ENCODE measurements around the gene CARD14.

CARD14 gene

DNA sequence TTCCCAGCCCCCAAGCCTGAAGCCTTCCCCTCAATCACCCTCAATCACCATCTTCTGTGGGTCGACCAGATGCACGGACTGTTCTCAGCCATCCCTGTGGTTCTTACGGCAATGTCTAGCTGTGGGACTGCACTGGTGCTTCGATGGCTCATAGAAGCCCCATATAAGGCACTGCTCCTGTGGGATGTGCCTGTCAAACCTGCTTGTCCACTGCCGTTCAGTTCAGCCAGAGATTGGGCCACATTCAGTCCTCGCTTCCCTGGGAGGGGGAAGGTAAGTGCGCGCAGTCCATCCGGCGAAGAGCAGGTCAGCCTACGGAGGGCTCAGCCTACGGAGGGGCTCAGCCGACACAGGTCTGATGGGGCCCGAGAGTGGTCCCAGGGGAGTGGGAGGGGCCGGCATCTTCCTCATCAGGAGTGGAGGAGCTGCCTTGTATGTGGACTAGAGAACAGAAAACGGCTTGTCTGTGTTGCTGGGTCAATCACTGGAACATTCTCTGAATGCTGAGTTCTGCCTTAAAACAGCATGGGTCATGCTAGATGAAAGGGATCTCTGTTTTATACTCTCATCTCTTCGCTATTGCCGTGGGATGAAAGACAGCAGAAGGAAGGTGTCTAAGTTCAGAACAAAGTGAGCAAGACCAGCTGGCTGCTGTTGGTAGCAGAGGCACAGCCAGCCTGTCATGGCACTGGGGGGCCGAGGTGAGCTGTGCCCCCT, at the start of gene CARD14:
TSS of gene CARD14 (plus strand) at position 247 of the 717 bp plus-strand sequence. CDS start 11,409 bp downstream, outside the sequence.
- H3K27me3 ChIP-seq (ENCODE audit: control insufficient read depth in 1 of 2, insufficient read depth in 2 of 2, low read length in 2 of 2) = no peaks in the 10 kb centered on the region
- no peak within 1 kb of the TSS for H3K4me3 ChIP-seq (ENCODE audit: low read depth in 1 of 2, low read length in 2 of 2)
- no peak within 1 kb of the TSS for H3K27ac ChIP-seq (ENCODE audit: low read depth, low read length)
- no peaks in the 10 kb centered on the region for H3K36me3 ChIP-seq (ENCODE audit: insufficient read depth, low read length)
- no peaks in the 10 kb centered on the region for H3K4me1 ChIP-seq (ENCODE audit: insufficient read depth, low read length)
- H3K9me3 ChIP-seq (ENCODE audit: low read length) = no peaks in the 10 kb centered on the region
- H3K9ac ChIP-seq (ENCODE audit: low read length) = no peak within 1 kb of the TSS

DNA sequence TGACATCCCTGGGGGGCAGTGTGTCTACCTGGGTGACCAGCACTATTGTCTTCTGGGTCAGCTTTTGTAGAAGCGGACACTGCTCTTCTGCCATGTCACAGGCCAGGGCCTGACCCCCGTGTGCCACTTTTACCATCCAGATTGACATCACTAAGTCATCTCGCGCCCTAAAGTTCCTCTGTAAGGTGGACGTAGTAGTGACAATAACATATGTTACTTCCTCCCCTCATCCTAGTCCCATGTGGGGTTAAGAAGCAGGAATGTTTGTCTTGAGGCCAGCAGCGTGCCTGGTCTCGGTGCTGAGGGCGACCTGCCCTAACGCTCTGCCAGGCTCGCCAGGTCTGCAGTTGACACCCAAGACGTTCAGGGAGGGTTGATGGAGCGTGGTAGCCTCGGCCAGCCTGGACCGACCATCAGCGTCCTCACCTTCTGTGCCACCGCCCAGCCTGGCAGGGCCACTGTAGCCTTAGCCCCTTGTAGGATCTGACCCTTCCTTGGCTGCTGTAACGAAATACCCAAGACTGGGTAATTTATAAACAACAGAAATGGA, 47.7 kb upstream of the CARD14 start:
- Histone ChIP-seq H3K27ac (ENCODE audit: low read depth, low read length) (no peak overlapping the region), H3K9ac (ENCODE audit: low read length) (no peak overlapping the region), H3K4me1 (ENCODE audit: insufficient read depth, low read length) (no peaks in the 10 kb centered on the region), H3K4me3 (ENCODE audit: low read depth in 1 of 2, low read length in 2 of 2) (no peak overlapping the region), H3K9me3 (ENCODE audit: low read length) (no peaks in the 10 kb centered on the region), H3K36me3 (ENCODE audit: insufficient read depth, low read length) (no peaks in the 10 kb centered on the region), H3K27me3 (ENCODE audit: control insufficient read depth in 1 of 2, insufficient read depth in 2 of 2, low read length in 2 of 2) (peaks cover 0 to 6% of the 10 kb centered on the region in 2 donors)

DNA sequence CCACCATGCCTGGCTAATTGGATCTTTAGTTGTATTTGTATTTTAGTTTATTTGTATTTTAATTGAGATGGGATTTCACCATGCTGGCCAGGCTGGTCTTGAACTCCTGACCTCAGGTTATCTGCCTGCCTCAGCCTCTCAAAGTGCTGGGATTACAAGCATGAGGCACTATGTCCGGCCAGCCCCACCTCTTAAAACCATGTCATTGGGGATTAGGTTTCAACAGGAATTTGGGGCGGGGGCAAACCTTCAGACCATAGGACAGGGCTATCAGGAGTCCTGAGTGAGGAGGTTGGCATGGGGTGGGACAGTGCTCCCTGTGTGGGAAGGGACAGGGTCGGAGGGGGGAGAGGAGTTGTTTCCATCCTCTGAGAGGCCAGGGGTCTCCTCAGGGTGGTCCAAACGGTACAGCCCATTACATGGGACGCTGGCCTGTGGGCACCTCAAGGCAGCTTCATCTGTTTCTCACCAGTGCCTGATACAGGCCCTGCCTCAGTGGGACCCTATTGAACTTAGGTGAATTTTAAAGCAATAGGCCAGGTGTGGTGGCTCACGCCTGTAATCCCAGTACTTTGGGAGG, 46.8 kb upstream of the CARD14 start:
- H3K36me3 ChIP-seq (ENCODE audit: insufficient read depth, low read length) = no peaks in the 10 kb centered on the region
- H3K9me3 ChIP-seq (ENCODE audit: low read length) = no peaks in the 10 kb centered on the region
- H3K4me3 ChIP-seq (ENCODE audit: low read depth in 1 of 2, low read length in 2 of 2) = no peak overlapping the region
- no peaks in the 10 kb centered on the region for H3K4me1 ChIP-seq (ENCODE audit: insufficient read depth, low read length)
- peaks cover 0 to 6% of the 10 kb centered on the region in 2 donors for H3K27me3 ChIP-seq (ENCODE audit: control insufficient read depth in 1 of 2, insufficient read depth in 2 of 2, low read length in 2 of 2)
- no peak overlapping the region for H3K9ac ChIP-seq (ENCODE audit: low read length)
- no peak overlapping the region for H3K27ac ChIP-seq (ENCODE audit: low read depth, low read length)

DNA sequence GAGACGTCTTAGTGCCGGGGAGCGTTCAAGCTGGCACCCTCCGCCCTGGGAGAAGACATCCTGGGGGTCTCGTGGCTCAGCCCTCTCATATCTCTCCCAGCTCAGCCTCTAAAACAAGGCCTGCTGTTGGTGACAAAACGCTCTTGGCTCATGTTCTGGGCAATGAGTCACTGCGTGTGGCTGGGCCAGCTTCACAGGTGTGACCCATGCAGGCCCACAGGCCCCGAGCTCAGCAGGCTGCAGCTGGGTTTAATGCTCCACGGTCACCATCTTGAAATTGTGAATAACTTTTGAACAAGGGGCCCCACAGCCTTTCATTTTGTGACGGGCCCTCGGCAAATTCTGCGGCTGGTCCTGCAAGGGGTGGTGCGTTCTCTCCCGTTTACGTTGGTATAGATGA, 46.0 kb upstream of the CARD14 start:
- Histone ChIP-seq H3K27me3 (ENCODE audit: control insufficient read depth in 1 of 2, insufficient read depth in 2 of 2, low read length in 2 of 2) (peaks cover 0 to 6% of the 10 kb centered on the region in 2 donors), H3K36me3 (ENCODE audit: insufficient read depth, low read length) (no peaks in the 10 kb centered on the region), H3K4me1 (ENCODE audit: insufficient read depth, low read length) (no peaks in the 10 kb centered on the region), H3K9ac (ENCODE audit: low read length) (no peak overlapping the region), H3K27ac (ENCODE audit: low read depth, low read length) (no peak overlapping the region), H3K9me3 (ENCODE audit: low read length) (no peaks in the 10 kb centered on the region), H3K4me3 (ENCODE audit: low read depth in 1 of 2, low read length in 2 of 2) (no peak overlapping the region)

DNA sequence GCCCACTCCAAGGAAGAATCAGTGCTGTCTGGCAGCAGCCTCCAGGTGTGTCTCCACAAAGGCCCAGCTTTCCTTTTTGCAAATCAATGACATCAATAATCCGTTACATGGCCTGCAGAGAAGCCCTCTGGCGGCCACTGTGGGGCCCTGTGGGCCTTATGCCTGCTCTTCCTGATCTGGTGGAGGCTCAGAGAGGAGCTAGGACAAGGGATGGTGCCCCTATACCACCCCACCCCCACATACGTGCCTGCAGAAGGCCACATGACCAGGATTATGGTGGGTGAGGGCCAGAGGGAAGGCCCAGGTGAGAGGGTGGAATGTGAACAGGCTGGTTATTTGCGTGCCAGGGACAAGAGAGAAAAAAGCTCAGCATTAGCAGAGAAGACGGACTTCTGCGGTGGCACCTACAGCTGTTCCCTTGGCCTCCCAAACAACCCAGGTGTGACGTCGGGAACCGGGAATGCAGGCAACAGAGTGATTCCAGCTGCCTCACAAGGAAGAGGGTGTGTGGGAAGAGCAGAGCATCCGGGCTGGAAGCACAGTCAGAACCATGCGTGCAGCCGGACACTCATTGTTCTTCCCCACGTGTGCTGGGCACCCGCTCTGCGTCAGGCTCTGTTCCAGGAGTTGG, 45.4 kb upstream of the CARD14 start:
- Histone ChIP-seq H3K27me3 (ENCODE audit: control insufficient read depth in 1 of 2, insufficient read depth in 2 of 2, low read length in 2 of 2) (peaks cover 0 to 6% of the 10 kb centered on the region in 2 donors), H3K9ac (ENCODE audit: low read length) (no peak overlapping the region), H3K36me3 (ENCODE audit: insufficient read depth, low read length) (no peaks in the 10 kb centered on the region), H3K9me3 (ENCODE audit: low read length) (no peaks in the 10 kb centered on the region), H3K4me3 (ENCODE audit: low read depth in 1 of 2, low read length in 2 of 2) (no peak overlapping the region), H3K4me1 (ENCODE audit: insufficient read depth, low read length) (no peaks in the 10 kb centered on the region), H3K27ac (ENCODE audit: low read depth, low read length) (no peak overlapping the region)

DNA sequence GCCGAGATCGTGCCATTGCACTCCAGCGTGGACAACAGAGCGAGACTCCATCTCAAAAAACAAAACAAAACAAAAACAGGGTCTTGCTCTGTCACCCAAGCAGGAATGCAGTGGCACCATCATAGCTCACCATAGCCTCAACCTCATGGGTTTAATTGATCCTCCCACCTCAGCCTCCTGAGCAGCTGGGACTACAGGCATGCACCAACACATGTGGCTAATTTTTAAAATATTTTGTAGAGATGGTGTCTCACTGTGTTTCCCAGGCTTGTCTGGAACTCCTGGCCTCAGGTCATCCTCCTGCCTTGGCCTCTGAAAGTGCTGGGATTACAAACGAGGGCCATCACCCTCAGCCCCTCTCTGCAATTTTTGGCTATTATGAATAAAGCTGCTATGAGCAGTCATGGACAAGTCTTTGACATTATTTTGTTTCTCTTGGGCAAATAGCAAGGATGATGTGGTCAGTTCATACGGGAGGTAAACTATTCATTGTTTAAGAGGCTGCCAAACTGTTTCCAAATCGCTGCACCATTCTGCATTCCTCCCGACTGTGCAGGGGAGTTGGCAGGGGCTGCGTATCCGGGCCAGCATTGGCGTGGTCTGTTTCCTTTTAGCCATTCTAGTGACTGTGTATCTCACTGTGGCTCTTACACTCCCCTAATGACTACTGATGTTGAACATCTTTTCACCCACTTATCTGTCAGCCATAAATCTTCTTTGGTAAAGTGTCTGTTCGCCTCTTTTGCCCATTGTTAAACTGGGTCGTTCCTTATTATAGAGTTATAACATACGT, 44.0 kb upstream of the CARD14 start:
- H3K4me1 ChIP-seq (ENCODE audit: insufficient read depth, low read length) = no peaks in the 10 kb centered on the region
- H3K9ac ChIP-seq (ENCODE audit: low read length) = no peak overlapping the region
- H3K27ac ChIP-seq (ENCODE audit: low read depth, low read length) = no peak overlapping the region
- peaks cover 0 to 6% of the 10 kb centered on the region in 2 donors for H3K27me3 ChIP-seq (ENCODE audit: control insufficient read depth in 1 of 2, insufficient read depth in 2 of 2, low read length in 2 of 2)
- H3K9me3 ChIP-seq (ENCODE audit: low read length) = no peaks in the 10 kb centered on the region
- H3K4me3 ChIP-seq (ENCODE audit: low read depth in 1 of 2, low read length in 2 of 2) = no peak overlapping the region
- H3K36me3 ChIP-seq (ENCODE audit: insufficient read depth, low read length) = no peaks in the 10 kb centered on the region

DNA sequence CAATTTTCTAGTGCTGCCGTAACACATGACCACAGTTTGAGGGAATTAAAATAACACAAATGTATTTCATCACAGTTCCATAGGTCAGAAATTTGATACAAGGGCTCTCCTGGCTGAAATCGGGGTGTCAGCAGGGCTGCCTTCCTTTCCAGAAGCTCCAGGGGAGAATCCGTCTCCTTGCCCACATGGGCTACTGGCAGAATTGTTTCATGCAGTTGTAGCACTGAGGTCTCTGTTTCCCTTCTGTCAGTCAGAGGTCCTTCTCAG, 43.4 kb upstream of the CARD14 start:
- no peaks in the 10 kb centered on the region for H3K9me3 ChIP-seq (ENCODE audit: low read length)

DNA sequence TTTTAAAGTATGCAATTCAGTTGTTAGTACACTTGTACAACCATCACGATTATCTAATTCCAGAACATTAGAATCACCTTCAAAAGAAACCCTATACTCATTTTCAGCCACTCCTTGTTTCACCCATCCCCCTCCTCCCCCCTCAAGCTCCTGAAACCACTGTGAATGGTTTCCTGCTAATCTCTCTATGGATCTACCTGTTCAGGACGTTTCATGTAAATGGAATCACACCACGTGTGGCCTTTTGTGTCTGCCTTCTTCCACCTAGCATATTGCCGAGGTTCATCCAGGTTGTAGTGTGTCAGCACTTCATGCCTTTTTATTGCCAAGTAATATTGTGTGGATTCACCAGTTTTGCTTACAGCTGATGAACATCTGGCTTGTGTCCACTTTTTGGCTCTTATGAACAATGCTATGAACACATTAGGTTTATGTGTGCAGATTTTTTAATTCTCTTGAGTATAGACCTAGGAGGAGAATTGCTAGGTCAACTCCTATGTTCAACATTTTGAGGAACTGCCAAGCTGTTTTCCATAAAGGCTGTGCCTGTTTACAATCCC, 40.7 kb upstream of the CARD14 start:
- Histone ChIP-seq H3K4me1 (ENCODE audit: insufficient read depth, low read length) (no peaks in the 10 kb centered on the region), H3K36me3 (ENCODE audit: insufficient read depth, low read length) (peaks cover 7% of the 10 kb centered on the region), H3K4me3 (ENCODE audit: low read depth in 1 of 2, low read length in 2 of 2) (no peak overlapping the region), H3K27me3 (ENCODE audit: control insufficient read depth in 1 of 2, insufficient read depth in 2 of 2, low read length in 2 of 2) (peaks cover 0 to 6% of the 10 kb centered on the region in 2 donors), H3K9me3 (ENCODE audit: low read length) (no peaks in the 10 kb centered on the region), H3K9ac (ENCODE audit: low read length) (no peak overlapping the region), H3K27ac (ENCODE audit: low read depth, low read length) (no peak overlapping the region)

More for the DNA sequence above, 43.4 kb upstream of the CARD14 start:
- no peaks in the 10 kb centered on the region for H3K36me3 ChIP-seq (ENCODE audit: insufficient read depth, low read length)
- H3K9ac ChIP-seq (ENCODE audit: low read length) = no peak overlapping the region
- H3K4me3 ChIP-seq (ENCODE audit: low read depth in 1 of 2, low read length in 2 of 2) = no peak overlapping the region
- no peaks in the 10 kb centered on the region for H3K4me1 ChIP-seq (ENCODE audit: insufficient read depth, low read length)
- peaks cover 0 to 6% of the 10 kb centered on the region in 2 donors for H3K27me3 ChIP-seq (ENCODE audit: control insufficient read depth in 1 of 2, insufficient read depth in 2 of 2, low read length in 2 of 2)
- H3K27ac ChIP-seq (ENCODE audit: low read depth, low read length) = no peak overlapping the region

DNA sequence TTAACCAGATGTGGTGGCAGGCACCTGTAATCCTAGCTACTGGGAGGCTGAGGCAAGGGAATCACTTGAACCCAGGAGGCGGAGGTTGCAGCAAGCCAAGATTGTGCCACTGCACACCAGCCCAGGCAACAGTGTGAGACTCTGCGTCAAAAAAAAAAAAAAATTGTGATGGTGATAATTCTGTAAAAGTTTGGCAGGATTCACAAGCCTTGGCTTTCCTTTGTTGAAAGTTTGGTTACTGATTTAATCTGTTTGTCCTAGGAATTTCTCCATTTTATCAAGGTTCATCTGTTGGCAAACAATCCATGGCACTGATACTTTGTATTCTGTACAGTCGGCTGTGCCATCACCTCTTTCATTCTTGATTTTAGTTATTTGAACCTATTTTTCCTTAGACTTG, 38.8 kb upstream of the CARD14 start:
- Histone ChIP-seq H3K4me3 (ENCODE audit: low read depth in 1 of 2, low read length in 2 of 2) (no peak overlapping the region), H3K9me3 (ENCODE audit: low read length) (no peaks in the 10 kb centered on the region), H3K27me3 (ENCODE audit: control insufficient read depth in 1 of 2, insufficient read depth in 2 of 2, low read length in 2 of 2) (no peaks in the 10 kb centered on the region), H3K4me1 (ENCODE audit: insufficient read depth, low read length) (no peaks in the 10 kb centered on the region), H3K36me3 (ENCODE audit: insufficient read depth, low read length) (peaks cover 17% of the 10 kb centered on the region), H3K9ac (ENCODE audit: low read length) (no peak overlapping the region), H3K27ac (ENCODE audit: low read depth, low read length) (no peak overlapping the region)

DNA sequence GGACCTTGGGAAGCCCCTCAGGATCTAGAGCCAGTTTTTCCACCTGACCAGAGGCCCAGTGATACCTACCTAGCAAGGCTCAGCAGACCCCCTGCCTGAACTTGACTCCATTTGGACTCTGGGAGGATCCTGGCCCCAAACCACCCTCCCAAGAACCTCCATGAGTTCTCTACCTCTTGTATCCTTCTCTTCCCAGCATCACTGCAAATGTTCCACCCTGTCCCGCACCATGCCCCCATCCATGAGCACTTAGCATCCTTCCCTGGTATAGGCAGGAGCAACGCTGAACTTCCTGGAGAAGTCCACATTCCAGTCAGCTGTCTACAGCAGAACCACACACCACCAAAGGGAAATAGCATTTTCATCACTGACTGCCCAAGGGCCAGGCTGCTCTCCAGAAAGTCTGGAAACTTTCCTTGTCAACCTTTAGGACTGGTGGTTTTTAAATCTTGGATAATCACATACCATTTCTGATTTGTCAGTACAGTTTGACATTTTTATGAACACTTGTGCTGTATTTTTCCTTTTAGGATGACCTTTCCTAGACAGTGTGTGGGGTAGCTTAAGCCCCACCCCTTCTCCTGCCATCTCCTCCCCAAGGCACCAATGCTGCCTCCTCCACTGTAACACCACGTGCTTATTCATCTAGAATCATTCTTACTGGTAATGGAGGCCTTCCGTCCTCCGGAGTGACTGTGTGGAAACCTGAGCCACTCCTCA, 36.8 kb upstream of the CARD14 start:
- no peak overlapping the region for H3K4me3 ChIP-seq (ENCODE audit: low read depth in 1 of 2, low read length in 2 of 2)
- H3K9me3 ChIP-seq (ENCODE audit: low read length) = no peaks in the 10 kb centered on the region
- H3K36me3 ChIP-seq (ENCODE audit: insufficient read depth, low read length) = peaks cover 37% of the 10 kb centered on the region
- no peak overlapping the region for H3K9ac ChIP-seq (ENCODE audit: low read length)
- H3K27ac ChIP-seq (ENCODE audit: low read depth, low read length) = no peak overlapping the region
- H3K4me1 ChIP-seq (ENCODE audit: insufficient read depth, low read length) = no peaks in the 10 kb centered on the region
- H3K27me3 ChIP-seq (ENCODE audit: control insufficient read depth in 1 of 2, insufficient read depth in 2 of 2, low read length in 2 of 2) = no peaks in the 10 kb centered on the region
